ENCODE measurements around the gene CCDC39.

DNA sequence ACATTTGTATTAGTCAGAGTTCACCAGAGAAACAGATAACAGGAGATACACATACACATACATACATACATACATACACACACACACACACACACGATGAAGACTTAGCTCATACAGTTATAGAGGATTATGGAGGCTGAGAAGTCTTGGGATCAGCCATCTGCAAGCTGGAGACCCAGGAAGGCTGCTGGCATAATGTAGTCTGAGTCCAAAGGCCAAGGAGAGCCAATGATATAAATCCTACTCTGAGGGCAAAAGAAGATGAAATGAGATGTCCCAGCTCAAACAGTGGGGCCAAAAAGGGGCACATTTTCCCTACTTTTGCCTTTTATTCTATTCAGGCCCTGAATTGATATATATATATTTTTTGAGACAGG is 83.7 kb downstream of the CCDC39 start:
- no peak for TF ChIP-seq CTCF (IDR thresholded peaks at IDR 0.05)
- TF ChIP-seq POLR2A (IDR thresholded peaks at IDR 0.05), result no peak

Measured in heart left ventricle (tissue), 13 donors.